Prostate gland (tissue), 2 donors: Measurements from ENCODE around the gene SSPN.

Experiments
- CTCF ChIP-seq, 4 experiments: fragments of 200-600 bp in 2 of 4; fragments of 450-650 bp in 2 of 4; sonication (generic) in 2 of 4; IDR thresholded peaks; 1 replicate in 3 of 4; 2 replicates in 1 of 4; pipeline ENCODE4 v1.5.1; 2016 to 2019; ENCODE audit warnings: antibody characterized with exemption in 4 of 4, mild to moderate bottlenecking in 2 of 4, moderate library complexity in 2 of 4
- POLR2A ChIP-seq: fragments of 450-650 bp; IDR thresholded peaks from one replicate; pipeline ENCODE4 v1.6.1; 2016; ENCODE audit warnings: antibody characterized with exemption, mild to moderate bottlenecking
- POLR2AphosphoS5 ChIP-seq: sonication (generic); formaldehyde crosslinking; IDR thresholded peaks from one replicate; pipeline ENCODE4 v1.6.1; 2017; ENCODE audit warnings: antibody characterized with exemption

DNA sequence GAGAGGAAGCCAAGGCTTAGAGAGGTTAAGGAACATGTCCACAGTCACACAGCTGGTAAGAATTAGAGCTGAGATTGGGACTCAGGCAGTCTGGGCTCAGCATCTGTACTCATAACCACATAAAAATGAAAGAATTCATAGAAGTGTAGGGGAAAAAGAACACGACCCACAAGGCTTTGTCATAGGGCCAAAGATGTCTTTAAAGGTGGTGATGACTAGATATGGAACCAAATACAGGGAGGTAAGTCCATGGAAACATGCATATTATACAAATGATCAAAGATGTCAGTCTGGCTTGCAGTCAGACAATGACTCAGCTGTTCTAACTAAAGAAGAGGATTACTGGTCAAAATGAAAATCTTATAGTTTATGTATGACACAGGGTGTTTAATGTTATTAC, 7.2 kb upstream of the SSPN start:
- TF ChIP-seq CTCF (IDR thresholded peaks at IDR 0.05) (no peak), POLR2AphosphoS5 (no peak), POLR2A (no peak)
